Measurements from ENCODE around the gene TTC28. TPM values are rescaled to one million over a fixed set of nuclear protein-coding genes. Genes with fewer than 3 reads are reported as not detected.

TTC28 gene
- total and polyA plus RNA-seq, 11 donors: 5.1 to 34.9 (median 21.8) TPM

GRCh38 chr22:28014211-28015045 lies 665.2 kb downstream of the TTC28 start:
- no peaks in the 10 kb centered on the region for H3K9me3 ChIP-seq
- TF ChIP-seq POLR2A (IDR thresholded peaks at IDR 0.05): no peak
- no peak for TF ChIP-seq CTCF (IDR thresholded peaks at IDR 0.05)
- H3K4me3 ChIP-seq: no peak overlapping the region
- 91 to 93% (median 92%) methylated on average over 14 to 18 of the region's 18 CpGs for WGBS, 4 donors
- intact Hi-C loops (cut with DNase I): loop anchor here in 3 of 10 donors (10.0 kb wide), 3 partner anchors 430 to 1340 kb away; no protein-coding TSS in a partner anchor
- DNase-seq (peak in 3 of 5 donors; percentile 19 to 58 (median 23)), ATAC-seq (no peak)
- H3K27me3 ChIP-seq: no peaks in the 10 kb centered on the region
- peaks cover 0 to 20% (median 7%) of the 10 kb centered on the region in 12 donors for H3K4me1 ChIP-seq
- no peak overlapping the region for H3K27ac ChIP-seq
- peaks cover 0 to 35% (median 13%) of the 10 kb centered on the region in 9 donors for H3K36me3 ChIP-seq

- no peak for TF ChIP-seq POLR2A (IDR thresholded peaks at IDR 0.05)
- 94 to 96% (median 95%) methylated on average over 11 to 12 of the region's 12 CpGs for WGBS, 4 donors
- H3K27me3 ChIP-seq: no peaks in the 10 kb centered on the region
- DNase-seq: peak in 3 of 5 donors; percentile 11 to 38 (median 23)
- peaks cover 0 to 23% (median 7%) of the 10 kb centered on the region in 12 donors for H3K4me1 ChIP-seq
- H3K4me3 ChIP-seq: no peak overlapping the region
- H3K27ac ChIP-seq: no peak overlapping the region
- intact Hi-C loops (cut with DNase I): loop anchor here in 3 of 10 donors (10.0 kb wide), 3 partner anchors 431 to 1339 kb away; no protein-coding TSS in a partner anchor
- ATAC-seq: no peak
- peaks cover 0 to 35% (median 13%) of the 10 kb centered on the region in 9 donors for H3K36me3 ChIP-seq
- H3K9me3 ChIP-seq: no peaks in the 10 kb centered on the region
These were observed 666.0 kb downstream of the TTC28 start for GRCh38 chr22:28013611-28014010.

GRCh38 chr22:28012832-28013460 lies 666.7 kb downstream of the TTC28 start:
- Histone ChIP-seq H3K36me3 (peaks cover 0 to 35% (median 13%) of the 10 kb centered on the region in 9 donors), H3K27me3 (no peaks in the 10 kb centered on the region), H3K9me3 (no peaks in the 10 kb centered on the region), H3K27ac (no peak overlapping the region), H3K4me1 (peaks cover 0 to 23% (median 7%) of the 10 kb centered on the region in 12 donors), H3K4me3 (no peak overlapping the region)
- DNase-seq (peak in 3 of 5 donors; percentile 13 to 36 (median 15)), ATAC-seq (no peak)
- intact Hi-C loops (cut with DNase I): loop anchor here in 3 of 10 donors (10.0 kb wide), 3 partner anchors 432 to 1338 kb away; no protein-coding TSS in a partner anchor
- TF ChIP-seq POLR2A (IDR thresholded peaks at IDR 0.05) (no peak), CTCF (IDR thresholded peaks at IDR 0.05) (no peak)
- 84 to 90% (median 86%) methylated on average over 7 of the region's 7 CpGs for WGBS, 4 donors

- intact Hi-C loops (cut with DNase I): loop anchor here (1.0 to 10.0 kb wide), 9 partner anchors 123 to 1255 kb away; no protein-coding TSS in a partner anchor
- Histone ChIP-seq H3K4me1 (peaks cover 0 to 23% (median 7%) of the 10 kb centered on the region in 12 donors), H3K27ac (no peak overlapping the region), H3K4me3 (no peak overlapping the region), H3K36me3 (peaks cover 0 to 31% (median 14%) of the 10 kb centered on the region in 9 donors), H3K9me3 (no peaks in the 10 kb centered on the region), H3K27me3 (no peaks in the 10 kb centered on the region)
- TF ChIP-seq POLR2A (IDR thresholded peaks at IDR 0.05) (no peak), CTCF (IDR thresholded peaks at IDR 0.05) (peak; percentile 91 to 100 (median 96))
- DNase-seq (peak; percentile 69 to 81 (median 75)), ATAC-seq (peak; percentile 58 to 81 (median 73))
- whole genome bisulfite sequencing, 4 donors: 14 to 18% (median 15%) methylated on average over 14 of the region's 14 CpGs
These were observed 670.3 kb downstream of the TTC28 start for GRCh38 chr22:28009272-28009827.

Measured in heart left ventricle (tissue), 16 donors.